ENCODE measurements around the gene MAGED2. TPM values are rescaled to one million over a fixed set of nuclear protein-coding genes. Genes with fewer than 3 reads are reported as not detected.

The MAGED2 gene
- total RNA-seq, 1 experiment from 2014 or later: 102 TPM

GRCh38 chrX:54776061-54776460, 31.5 kb upstream of the MAGED2 start:
- CTCF ChIA-PET: no interaction called here
- TF ChIP-seq EZH2 (IDR thresholded peaks at IDR 0.05; ENCODE audit: borderline replicate concordance, low read depth, low read length, poor library complexity, severe bottlenecking) (no peak), CTCF (conservative IDR thresholded peaks at IDR 0.05; ENCODE audit: low read depth, low read length) (no peak)
- Histone ChIP-seq H3K4me1 (ENCODE audit: insufficient read depth, low read length, poor library complexity, severe bottlenecking) (no peaks in the 10 kb centered on the region), H3K36me3 (ENCODE audit: insufficient read depth, low read length, poor library complexity, severe bottlenecking) (no peaks in the 10 kb centered on the region), H3K4me3 (ENCODE audit: low read depth, low read length, poor library complexity, severe bottlenecking) (no peak overlapping the region), H3K9me3 (ENCODE audit: low read depth, low read length, poor library complexity, severe bottlenecking) (no peaks in the 10 kb centered on the region), H3K27ac (ENCODE audit: low read depth, low read length, poor library complexity, severe bottlenecking) (no peak overlapping the region), H3K27me3 (replicated peaks; ENCODE audit: insufficient read depth, low read depth, low read length, poor library complexity) (no peaks in the 10 kb centered on the region)
- no TSS peak for BruUV-seq (replicated peaks)
- intact Hi-C loops (cut with micrococcal nuclease; ENCODE audit: unreplicated experiment): no loop called here
- no peak for DNase-seq (ENCODE audit: low spot score)
- POLR2A ChIA-PET (ENCODE audit: low non-redundant PET): no interaction called here

- H3K4me3 ChIP-seq (ENCODE audit: low read depth, low read length, poor library complexity, severe bottlenecking): no peak overlapping the region
- CTCF ChIA-PET: no interaction called here
- no peaks in the 10 kb centered on the region for H3K27me3 ChIP-seq (replicated peaks; ENCODE audit: insufficient read depth, low read depth, low read length, poor library complexity)
- no peak for DNase-seq (ENCODE audit: low spot score)
- POLR2A ChIA-PET (ENCODE audit: low non-redundant PET): no interaction called here
- no peaks in the 10 kb centered on the region for H3K4me1 ChIP-seq (ENCODE audit: insufficient read depth, low read length, poor library complexity, severe bottlenecking)
- no TSS peak for BruUV-seq (replicated peaks)
- intact Hi-C loops (cut with micrococcal nuclease; ENCODE audit: unreplicated experiment): no loop called here
- H3K9me3 ChIP-seq (ENCODE audit: low read depth, low read length, poor library complexity, severe bottlenecking): no peaks in the 10 kb centered on the region
- H3K36me3 ChIP-seq (ENCODE audit: insufficient read depth, low read length, poor library complexity, severe bottlenecking): no peaks in the 10 kb centered on the region
- H3K27ac ChIP-seq (ENCODE audit: low read depth, low read length, poor library complexity, severe bottlenecking): no peak overlapping the region
- TF ChIP-seq EZH2 (IDR thresholded peaks at IDR 0.05; ENCODE audit: borderline replicate concordance, low read depth, low read length, poor library complexity, severe bottlenecking) (no peak), CTCF (conservative IDR thresholded peaks at IDR 0.05; ENCODE audit: low read depth, low read length) (no peak)
These were observed 30.4 kb upstream of the MAGED2 start for GRCh38 chrX:54776987-54777672.

GRCh38 chrX:54785901-54786300, 21.6 kb upstream of the MAGED2 start:
- TF ChIP-seq CTCF (conservative IDR thresholded peaks at IDR 0.05; ENCODE audit: low read depth, low read length) (peak; percentile 43), EZH2 (IDR thresholded peaks at IDR 0.05; ENCODE audit: borderline replicate concordance, low read depth, low read length, poor library complexity, severe bottlenecking) (no peak)
- CTCF ChIA-PET: interaction anchor here (1.4 kb wide), 1 partner anchor 146 kb away, joined by 4 read pairs; no protein-coding TSS in a partner anchor
- Histone ChIP-seq H3K9me3 (ENCODE audit: low read depth, low read length, poor library complexity, severe bottlenecking) (no peaks in the 10 kb centered on the region), H3K36me3 (ENCODE audit: insufficient read depth, low read length, poor library complexity, severe bottlenecking) (no peaks in the 10 kb centered on the region), H3K27ac (ENCODE audit: low read depth, low read length, poor library complexity, severe bottlenecking) (no peak overlapping the region), H3K27me3 (replicated peaks; ENCODE audit: insufficient read depth, low read depth, low read length, poor library complexity) (no peaks in the 10 kb centered on the region), H3K4me1 (ENCODE audit: insufficient read depth, low read length, poor library complexity, severe bottlenecking) (no peaks in the 10 kb centered on the region), H3K4me3 (ENCODE audit: low read depth, low read length, poor library complexity, severe bottlenecking) (no peak overlapping the region)
- peak; percentile 17 for DNase-seq (ENCODE audit: low spot score)
- no TSS peak for BruUV-seq (replicated peaks)
- intact Hi-C loops (cut with micrococcal nuclease; ENCODE audit: unreplicated experiment): no loop called here
- POLR2A ChIA-PET (ENCODE audit: low non-redundant PET): no interaction called here
